ENCODE results near the gene BORCS5.

- no peak for TF ChIP-seq EZH2 (IDR thresholded peaks at IDR 0.05)
- no peak for TF ChIP-seq POLR2AphosphoS5 (IDR thresholded peaks at IDR 0.05; ENCODE audit: borderline replicate concordance, low read depth, low read length)
These were observed 118.3 kb downstream of the BORCS5 start for GRCh38 chr12:12474931-12475795.

Data from SK-N-MC (cell line).